Right lobe of liver (tissue), 4 donors: ENCODE results near the gene DRD1.

Source experiments
- CTCF ChIP-seq, 4 donors: fragments of 200-600 bp in 3 of 4; fragments of 450-650 bp in 1 of 4; IDR thresholded peaks; one replicate each; pipeline versions ENCODE4 v1.5.1 to v1.8.0; 2016 to 2022; ENCODE audit warnings: antibody characterized with exemption in 4 of 4, mild to moderate bottlenecking in 2 of 4
- POLR2A ChIP-seq: fragments of 450-650 bp; IDR thresholded peaks from one replicate; pipeline ENCODE4 v1.6.1; 2017; ENCODE audit warnings: antibody characterized with exemption, mild to moderate bottlenecking
- donor health status: DM: no; HTN: no; CAD: no.
- donor health status: DM: no; HTN: no; CAD: no.
- donor health status: DM: no; HTN: yes; CAD: no.

- no peak for TF ChIP-seq CTCF (IDR thresholded peaks at IDR 0.05)
- TF ChIP-seq POLR2A: no peak
Measured at GRCh38 chr5:175447571-175447970, 3.6 kb upstream of the DRD1 start.
